Measurements from ENCODE around the gene RNF180.
"Not testable (repeated sequence)": the region's sequence is repeated elsewhere in the genome, so short reads cannot be mapped to it uniquely, and the experiment has no call there.

The RNF180 gene

DNA sequence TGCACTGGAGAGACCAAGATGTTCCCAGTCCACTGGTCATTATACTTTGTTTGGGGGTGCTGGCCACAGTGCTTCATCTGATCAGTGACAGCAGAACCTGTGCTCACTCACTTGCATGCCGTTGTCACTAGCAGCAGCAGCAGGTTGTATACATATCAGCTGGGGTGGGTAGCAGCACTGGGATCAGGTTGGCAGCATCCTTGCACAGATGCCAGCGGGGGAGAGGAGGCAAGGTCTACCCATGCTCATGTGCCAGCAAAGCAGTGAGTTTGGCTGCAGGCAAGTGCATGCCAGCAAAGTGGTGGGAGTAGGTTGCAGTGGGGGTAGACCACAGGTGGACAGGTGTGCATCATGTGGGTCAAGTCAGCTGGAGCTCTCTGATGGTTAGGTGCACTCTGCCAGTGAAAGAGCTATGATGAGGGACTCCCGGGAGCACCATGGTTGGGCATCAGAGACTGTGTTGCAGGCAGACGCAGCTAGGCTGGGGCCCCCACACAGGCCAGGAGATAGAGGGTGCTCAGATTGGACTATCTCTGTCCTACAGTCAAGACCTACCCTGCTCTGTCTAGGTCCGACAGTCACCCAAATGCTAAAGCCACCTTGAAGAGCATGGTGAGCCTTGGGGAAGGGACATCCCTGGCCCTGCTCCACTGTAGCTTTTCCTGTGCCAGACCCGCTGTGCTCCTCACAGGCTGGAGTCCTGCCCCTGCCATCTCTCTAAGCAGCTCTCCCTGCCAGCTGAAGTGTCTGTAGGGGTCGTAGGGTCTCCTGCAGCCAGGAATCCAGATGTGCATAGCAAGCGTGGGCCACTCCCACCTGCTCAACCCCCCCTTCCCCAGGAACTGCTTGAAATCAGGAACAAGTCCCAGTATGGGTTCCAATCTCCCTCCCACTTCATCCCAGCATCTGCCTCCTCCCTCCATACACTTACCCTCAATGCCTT, 119.8 kb downstream of the RNF180 start:
- no peak for DNase-seq

DNA sequence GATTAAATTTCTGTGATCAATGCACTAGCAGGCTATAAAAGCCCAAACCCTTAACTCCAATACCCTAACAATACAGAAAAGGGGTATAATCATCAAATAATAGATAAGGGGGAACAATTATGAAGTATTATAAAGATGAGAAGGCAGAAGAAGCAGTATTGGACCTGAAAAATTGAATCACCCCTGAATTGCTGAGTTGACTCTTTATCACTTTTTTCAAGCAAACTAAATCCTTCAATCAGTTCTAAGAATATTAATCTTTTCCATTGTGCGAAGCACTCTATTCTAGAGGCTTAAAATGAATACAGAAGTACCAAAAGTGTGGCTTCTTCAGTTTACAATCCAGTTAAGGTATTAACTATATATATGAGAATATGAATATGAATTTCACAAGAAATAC, 120.7 kb downstream of the RNF180 start:
- no peak for DNase-seq

DNA sequence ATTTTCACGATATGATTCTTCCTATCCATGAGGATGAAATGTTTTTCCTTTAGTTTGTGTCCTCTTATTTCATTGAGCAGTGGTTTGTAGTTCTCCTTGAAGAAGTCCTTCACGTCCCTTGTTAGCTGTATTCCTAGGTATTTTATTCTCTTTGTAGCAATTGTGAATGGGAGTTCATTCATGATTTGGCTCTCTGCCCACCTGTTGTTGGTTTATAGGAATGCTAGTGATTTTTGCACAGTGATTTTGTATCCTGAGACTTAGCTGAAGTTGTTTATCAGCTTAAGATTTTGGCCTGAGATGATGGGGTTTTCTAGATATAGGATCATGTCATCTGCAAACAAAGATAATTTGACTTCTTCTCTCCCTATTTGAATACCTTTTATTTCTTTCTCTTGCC, 122.9 kb downstream of the RNF180 start:
- not testable (repeated sequence) for DNase-seq

DNA sequence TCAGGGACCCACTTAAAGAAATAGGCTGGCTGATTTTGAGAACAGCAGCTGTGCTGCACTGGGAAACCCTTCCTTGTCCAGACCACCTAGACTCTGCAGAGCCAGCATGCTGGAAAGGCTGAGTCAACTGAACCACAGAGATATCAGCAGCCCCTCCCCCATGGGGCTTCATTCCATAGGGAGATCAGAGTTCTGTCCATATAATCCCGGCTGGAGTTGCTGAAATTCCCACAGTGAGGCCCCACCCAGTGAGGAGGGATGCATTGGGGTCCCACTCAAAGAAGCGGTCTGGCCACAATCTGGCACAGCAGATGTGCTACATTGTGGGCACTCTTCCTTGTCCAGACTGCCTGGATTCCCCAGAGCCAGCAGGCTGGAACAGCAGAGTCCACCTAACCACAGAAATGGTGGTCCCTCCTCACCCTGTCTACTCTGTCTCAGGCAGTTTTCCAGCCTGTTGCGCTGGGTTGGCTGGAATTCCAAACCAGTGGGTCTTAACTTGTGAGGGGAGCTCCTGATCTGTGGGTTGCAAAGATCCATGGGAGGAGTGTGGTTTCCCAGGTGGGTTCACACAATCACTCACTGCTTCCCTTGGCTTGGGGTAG, 127.1 kb downstream of the RNF180 start:
- DNase-seq = no peak

DNA sequence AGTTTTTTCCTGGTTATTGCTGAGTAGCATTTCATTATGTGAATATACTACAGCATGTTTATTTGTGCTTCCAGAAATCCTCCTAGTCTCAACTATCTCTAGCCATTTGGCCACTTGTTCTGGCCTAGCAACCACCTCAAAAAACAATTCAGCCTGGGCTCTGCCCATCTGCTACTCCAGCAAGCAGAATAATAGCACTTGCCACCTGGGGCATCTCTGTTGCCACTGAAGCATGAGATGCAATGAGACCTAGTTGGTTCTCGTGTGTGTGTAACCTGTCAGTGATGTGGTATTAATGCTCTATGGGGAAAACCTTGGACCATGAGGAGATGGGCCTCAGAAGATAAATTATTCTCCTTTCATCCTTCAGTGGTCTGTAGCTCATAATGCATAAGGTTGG, 129.5 kb downstream of the RNF180 start:
- no peak for DNase-seq

DNA sequence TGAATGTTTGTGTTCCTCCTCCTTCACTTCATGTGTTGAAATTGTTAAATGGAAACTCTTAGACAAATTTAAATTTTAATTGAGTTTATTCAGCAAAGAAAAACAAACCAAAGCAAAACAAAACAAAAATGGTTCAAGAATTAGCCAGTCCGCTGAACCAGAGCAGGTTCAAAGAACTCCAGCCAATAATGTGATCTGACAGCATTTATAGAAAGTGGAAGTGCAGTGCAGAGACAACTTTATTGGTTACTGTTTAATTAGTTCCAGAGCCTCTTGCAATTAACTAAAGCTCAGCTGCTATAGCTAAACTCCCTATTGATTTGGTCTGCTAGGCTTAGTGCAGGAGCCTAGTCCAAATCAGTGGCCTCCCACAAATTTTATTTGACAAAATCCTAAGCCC, 132.9 kb downstream of the RNF180 start:
- no peak for DNase-seq

DNA sequence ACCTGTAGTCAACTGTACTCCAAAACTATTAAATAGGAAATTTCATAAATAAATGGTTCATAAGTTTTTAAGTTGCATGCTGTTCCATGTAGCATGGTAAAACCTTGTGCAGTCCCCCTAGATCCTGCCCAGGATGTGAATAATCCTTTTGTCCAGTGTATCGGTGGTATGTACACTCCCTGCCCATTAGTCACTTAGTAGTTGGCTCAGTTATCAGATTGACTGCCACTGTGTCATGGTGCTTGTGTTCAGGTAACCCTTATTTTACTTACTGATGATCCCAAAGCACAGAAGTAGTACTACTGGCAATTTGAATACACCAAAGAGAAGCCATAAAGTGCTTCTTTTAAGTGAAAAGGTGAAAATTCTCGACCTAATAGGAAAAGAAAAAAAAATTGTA, 134.2 kb downstream of the RNF180 start:
- no peak for DNase-seq

DNA sequence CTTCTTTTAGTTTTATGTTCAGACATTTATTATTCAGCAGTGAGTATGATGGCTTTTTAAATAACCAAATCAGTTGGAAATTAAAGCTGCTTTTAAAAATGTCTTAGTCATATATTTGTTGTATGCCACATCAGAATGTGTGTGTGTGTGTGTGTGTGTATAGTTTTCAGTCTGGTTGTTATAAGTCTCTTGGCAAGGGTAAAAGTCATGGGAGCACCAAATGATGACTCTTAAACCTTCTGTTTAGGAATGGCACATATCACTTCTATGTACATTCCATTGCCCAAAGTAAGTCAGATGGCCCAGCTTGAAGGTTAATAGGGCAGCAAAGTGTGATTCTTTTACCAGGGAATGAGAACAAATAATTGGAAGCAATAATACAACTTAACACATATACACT, 135.9 kb downstream of the RNF180 start:
- DNase-seq = no peak

DNA sequence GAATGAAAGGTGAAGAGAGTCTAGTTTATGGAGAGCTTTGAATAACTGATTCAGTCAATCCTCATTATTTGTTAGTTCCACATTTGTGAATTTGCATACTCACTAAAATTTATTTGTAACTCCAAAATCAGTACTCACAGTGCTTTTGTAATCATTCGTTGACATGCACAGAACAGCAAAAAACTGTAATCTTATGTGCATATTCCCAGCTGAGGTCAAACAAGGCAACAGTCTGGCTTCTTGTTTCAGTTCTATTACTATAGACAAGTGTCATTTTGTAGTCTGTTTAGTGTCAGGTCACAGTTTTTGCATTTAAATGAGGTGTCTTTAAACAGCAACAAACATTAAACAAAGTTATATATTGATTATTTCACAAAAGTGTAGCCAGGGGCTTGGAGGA, 142.5 kb downstream of the RNF180 start:
- DNase-seq = no peak

DNA sequence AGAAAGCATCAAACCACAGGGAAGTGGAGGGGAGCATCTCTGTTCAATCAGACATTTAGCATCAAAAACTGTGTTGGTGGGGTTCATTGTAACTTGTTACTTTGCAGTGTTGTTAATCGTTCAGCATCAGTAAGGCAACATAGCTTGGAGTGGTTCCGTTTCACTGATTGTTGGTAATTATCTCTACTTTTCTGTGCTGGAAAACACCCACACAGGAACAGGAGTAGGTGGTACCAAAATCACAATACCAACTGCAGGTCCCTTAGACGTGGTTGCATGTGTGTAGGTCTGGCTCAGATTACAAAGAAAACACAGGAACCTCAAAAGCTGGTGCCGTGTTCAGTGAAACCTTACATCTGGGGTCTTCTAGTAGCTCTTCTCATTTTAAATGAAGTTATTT, 146.8 kb downstream of the RNF180 start:
- no peak for DNase-seq

DNA sequence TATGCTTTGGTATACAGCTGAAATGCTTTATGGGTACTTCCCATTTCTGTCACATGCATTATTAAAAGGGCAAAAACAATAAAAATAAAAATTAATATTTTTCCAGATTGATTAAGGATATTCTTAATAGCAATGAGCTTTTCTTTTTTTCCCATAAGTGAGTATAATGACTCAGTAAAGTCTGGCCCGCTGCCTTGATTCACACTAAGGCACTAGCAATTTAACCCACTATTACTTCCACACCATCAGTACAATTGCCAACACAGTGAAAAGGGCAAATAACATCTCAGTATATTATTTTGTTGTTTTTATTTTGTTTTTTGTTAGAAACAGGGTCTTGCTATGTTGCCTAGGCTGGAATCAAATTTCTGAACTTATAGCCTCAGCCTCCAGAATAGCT, 150.1 kb downstream of the RNF180 start:
- no peak for DNase-seq

DNA sequence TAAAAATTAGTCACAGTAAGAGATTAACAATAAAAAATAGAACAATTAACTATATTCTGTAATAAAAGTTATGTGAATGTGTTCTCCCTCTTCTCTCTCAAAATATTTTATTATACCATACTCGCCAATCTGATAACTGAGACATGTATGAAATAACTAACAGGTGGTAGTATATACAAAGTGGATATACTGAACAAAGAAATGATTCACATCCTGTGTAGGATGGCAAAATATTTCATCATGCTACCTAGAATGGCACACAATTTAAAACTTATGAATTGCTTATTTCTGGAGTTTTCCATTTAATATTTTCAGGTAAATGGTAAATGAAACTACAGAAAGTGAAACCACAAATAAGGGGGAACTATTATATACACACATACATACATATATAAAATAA, 152.5 kb downstream of the RNF180 start:
- DNase-seq = no peak

DNA sequence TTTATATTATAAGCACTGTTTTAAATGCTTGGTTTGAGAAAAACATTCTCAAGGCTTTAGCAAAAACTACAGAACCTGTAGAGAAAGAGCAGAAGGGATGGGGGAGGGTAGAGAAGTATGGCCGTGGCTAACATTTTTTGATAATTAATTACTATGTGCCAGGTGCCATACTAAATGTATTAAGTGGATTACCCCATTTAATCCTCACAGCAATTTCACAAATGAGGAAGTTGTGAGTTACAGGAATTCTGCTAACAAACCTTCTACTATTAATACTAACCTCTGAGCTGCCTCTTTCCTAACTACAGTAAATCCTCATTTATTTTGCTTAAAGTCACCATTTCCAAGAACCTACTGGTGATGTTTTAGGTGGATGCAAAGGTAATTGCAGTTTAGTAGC, 157.9 kb downstream of the RNF180 start:
- DNase-seq = no peak

DNA sequence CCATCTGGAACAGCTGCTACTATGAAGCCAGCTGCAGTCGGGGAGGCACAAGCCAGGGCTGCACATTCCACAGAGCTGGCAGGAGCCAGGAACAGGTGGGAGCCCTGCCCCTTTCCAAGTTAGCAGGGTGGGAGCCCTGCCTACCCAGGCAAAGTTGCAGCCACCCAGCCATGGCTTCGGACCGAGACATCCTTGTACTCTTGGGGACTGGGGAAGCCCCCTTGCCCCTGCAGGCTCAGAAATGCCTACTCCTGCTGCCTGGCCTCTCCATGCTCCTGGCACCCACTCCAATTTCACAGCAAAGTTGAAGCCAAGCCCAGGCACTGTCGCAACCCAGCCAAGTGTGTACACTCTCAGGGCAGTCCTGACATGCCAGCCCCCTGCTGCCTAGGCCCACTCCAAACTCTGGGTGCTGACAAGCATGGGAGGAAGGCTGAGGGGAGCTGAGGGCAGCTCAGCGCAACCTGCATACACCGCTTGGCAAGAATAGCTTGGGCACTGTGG, 165.1 kb downstream of the RNF180 start:
- DNase-seq = no peak

DNA sequence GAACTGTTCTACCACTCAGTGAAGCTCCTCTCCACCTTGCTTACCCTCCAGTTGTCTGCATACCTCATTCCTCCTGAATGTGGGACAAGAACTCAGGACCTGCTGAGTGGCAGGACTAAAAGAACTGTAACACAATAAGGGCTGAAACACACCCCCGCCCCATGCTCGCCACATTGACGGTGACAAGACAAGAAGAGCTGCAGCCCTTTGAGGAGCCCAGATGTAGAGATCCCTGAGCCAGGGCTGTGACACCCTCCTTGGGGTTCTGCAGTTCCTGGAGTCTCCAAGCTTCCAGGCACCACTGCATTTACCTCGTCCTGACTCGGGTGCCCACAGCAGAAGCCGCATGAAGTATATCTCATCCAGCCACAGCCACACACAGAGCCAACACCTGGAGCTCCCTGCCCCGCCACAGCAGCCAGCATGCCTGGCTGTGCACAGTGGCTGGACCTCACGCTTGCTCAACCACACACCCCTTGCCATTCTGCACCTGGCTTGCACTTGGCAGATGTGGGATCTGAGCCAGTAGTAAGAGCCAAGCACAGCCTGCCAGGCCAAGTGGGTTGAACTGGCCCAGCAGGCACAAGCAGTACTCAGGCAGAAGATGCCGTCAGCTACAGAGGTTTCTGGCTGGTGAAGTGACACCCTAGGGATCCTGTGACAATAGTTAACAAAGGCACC, 166.1 kb downstream of the RNF180 start:
- no peak for DNase-seq

DNA sequence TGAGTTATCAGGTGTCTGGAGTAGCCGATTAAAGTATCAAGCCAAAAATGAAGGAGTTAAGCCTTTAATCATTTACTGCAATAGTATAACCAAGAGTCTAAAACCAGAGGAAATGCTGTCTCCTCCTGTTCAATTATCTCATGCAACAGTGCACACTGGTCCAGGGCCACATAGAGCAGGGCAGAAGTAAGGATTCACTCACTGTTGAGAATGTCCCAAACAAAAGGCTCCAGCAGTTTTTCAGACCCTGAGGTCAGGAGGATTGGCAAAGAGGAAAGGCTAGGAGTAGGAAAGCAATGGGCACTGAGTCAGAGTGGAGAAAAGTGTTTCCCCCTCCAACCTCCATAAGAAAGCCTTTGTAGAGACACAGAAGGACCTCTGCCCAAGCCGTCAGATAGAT, 168.2 kb downstream of the RNF180 start:
- DNase-seq = no peak

DNA sequence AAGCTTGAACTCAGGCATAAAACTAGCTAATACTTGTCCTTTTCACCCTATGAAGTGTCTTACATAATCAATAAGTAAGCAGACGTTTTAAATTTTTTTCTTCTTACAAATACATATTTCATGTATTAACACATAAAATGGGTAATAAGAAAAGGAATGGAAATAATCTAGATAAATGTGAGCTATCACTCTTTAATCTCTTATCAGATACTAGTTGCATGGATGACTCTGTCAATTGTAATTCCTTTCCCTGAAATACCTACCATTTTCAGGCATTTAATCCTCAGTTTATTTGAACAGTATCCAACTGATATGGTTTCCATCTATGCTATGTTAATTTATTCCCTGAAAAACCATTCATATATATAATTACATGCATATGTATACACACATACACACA, 174.1 kb downstream of the RNF180 start:
- no peak for DNase-seq

DNA sequence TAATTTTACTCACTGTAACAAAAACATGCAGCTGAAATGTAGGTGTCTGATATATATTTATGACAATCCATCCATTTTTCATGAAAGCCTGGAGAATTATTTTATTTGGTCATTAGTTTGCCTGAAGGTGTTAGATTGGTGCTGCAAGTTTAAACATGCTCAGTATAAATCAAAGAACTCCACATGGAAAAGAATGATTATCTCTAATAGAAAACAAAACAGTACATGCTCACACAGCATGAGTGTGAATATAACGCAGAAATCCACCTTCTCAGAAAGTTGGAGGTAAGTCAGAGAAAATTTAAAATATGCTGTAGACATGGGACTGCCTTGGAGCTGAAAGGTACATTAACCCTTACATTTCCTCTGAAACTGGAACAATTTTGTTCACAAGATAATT, 174.7 kb downstream of the RNF180 start:
- no peak for DNase-seq

DNA sequence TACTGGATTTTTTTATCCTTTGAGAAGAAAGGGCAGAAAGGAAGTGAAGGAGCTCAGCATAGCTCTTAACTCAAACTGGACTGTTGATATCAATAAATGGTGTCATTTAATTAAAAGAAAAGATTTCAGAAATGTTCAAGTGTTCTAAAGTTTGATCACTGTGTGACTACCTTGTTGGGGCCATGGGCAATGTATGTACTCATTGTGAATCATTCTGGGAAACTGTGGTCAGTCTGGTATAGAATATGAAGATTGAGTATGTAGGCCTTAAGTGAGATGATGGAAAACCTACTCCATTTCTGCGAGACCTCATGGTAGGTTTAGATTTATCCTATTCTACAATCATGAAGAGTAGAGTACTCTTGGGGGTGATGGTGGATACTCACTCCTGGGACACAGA, 175.7 kb downstream of the RNF180 start:
- no peak for DNase-seq

DNA sequence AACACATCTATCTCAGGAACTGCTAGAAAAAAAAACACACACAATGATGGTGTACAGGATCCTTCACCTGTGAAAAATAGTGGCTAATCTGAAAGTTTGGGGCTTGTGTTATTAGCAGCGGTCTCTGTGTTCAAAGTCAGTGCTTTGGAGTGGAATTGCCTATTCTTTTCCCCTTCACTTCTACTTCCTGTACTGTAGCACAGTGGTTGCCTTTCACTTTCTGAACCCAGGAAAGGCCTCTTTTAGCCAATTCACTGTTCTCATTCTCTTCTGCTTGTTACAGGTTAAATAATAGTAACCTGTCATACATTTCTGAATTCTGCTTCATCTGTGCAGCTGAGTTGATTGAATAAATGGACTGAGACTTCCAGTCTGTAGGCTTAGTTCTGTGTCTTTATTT, 178.9 kb downstream of the RNF180 start:
- DNase-seq = no peak

DNA sequence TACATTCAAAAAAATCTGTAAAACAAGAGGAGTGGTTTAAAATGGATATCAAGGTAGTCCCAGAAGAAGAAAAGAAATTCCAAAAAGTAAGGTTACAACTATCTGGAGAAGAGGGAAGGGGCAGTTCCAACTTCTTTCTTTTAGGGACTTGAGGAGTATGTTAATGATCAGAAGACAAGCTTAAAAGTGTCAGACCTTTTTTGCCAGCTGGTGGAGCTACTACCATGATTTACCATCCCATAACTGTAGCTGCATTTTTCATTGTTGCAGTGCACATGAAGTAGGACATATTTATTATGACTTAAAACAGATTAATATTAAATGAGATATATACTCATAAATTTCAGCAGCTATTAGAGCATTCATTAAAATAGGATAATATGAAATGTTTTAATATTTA, 181.7 kb downstream of the RNF180 start:
- DNase-seq = no peak

DNA sequence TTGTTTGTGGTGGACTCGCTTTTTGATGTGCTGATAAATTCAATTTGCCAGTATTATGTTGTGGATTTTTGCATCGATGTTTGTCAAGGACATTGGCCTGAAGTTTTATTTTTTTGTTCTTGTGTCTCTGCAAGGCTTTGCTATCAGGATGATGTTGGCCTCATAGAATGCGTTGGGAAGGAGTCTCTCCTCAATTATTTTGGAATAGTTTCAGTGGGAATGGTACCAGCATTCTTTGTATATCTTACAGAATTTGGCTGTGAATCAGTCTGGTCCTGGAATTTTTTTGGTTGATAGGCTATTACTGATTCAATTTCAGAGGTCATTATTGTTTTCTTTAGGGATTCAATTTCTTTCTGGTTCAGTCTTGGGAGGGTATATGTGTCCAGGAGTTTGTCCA, 198.8 kb downstream of the RNF180 start:
- DNase-seq = no peak

DNA sequence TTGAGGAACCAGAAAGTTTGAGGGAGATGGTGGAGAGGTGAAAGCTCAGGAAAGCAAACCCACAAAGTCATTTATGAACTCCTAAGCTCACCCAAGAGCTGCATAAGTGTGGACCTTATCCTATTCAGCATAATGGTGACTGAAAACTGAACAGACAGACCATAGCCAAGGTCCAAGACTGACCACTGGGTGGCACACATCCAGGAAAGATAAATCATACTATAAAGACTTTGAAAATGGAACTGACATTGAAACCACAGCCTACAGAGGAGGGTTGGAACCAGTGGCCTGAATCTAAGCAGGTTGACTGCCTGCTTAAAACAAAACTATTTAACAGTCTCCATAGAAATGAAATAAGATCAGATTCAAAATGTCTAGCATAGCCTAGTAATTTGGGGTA, 219.1 kb downstream of the RNF180 start:
- DNase-seq = no peak

DNA sequence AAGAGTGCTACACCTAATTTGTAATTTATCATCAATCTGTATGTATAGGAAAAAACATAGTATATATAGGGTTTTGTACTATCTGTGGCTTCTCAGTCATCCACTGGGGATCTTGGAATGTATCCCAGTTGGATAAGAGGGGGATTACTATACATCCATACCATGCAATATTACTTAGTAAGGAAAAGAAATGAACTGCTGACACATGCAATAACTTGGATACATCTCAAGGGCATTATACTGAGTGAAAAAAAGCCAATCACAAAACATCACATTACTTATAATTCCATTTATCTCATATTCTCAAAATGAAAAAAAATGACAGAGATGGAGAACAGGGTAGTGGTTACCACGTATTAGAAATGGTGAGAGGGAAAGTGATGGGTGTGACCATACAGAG, 231.9 kb downstream of the RNF180 start:
- no peak for DNase-seq

Measured in activated gamma-delta T cell (primary cell).